Spinal cord (tissue), 10 donors: Measurements from ENCODE around the gene FUOM. TPM values are rescaled to one million over a fixed set of nuclear protein-coding genes. Genes with fewer than 3 reads are reported as not detected.

Experiments used
- DNase-seq, 6 donors: peaks; one replicate each; pipeline versions ENCODE4 v3.0.0 to v3.0.0-alpha.2; 2013 to 2015; ENCODE audit warnings: low spot score in 6 of 6, low read depth in 4 of 6
- H3K27ac ChIP-seq: one replicate; pipeline ENCODE4 v1.5.1; 2013; ENCODE audit warnings: low read depth, low read length, control low read depth
- H3K27me3 ChIP-seq: one replicate; pipeline ENCODE4 v1.6.1; 2013; ENCODE audit warnings: low read length; ENCODE audit not compliant: control insufficient read depth, insufficient read depth
- H3K36me3 ChIP-seq: one replicate; pipeline ENCODE4 v1.6.1; 2013; ENCODE audit warnings: low read length; ENCODE audit not compliant: control insufficient read depth, insufficient read depth
- H3K4me1 ChIP-seq: one replicate; pipeline ENCODE4 v1.6.1; 2013; ENCODE audit warnings: low read length; ENCODE audit not compliant: control insufficient read depth, insufficient read depth
- H3K4me3 ChIP-seq: one replicate; pipeline ENCODE4 v1.5.1; 2013; ENCODE audit warnings: low read depth, low read length, control low read depth
- H3K9me3 ChIP-seq: one replicate; pipeline ENCODE4 v1.6.1; 2013; ENCODE audit warnings: low read length; ENCODE audit not compliant: control insufficient read depth, insufficient read depth
- WGBS: methylation state at CpG from one replicate; pipeline ENCODE4 v1.1.5; 2013; ENCODE audit warnings: missing lambda C conversion rate; ENCODE audit not compliant: insufficient coverage; 5-methylcytosine and 5-hydroxymethylcytosine counted together
- long read RNA-seq, 4 donors: transcript quantifications; one replicate each; lab custom pipeline, GENCODE V29; 2026
- polyA plus RNA-seq, 2 donors: library from polyadenylated mRNA; unstranded; fragments of 120-200 nt; gene quantifications; one replicate each; pipeline ENCODE4 v1.2.1, GENCODE V29; 2013; ENCODE audit not compliant: insufficient read length in 2 of 2
- total RNA-seq, 2 donors: library from RNA; depleted of rRNA in 1 of 2; stranded (reverse); fragments of 120-200 nt in 1 of 2; fragments of >200 nt in 1 of 2; gene quantifications; one replicate each; pipeline versions ENCODE4 v1.2.3 to v1.2.4, GENCODE V29; 2013 to 2014
- donor health status: healthy.

The FUOM gene
- total RNA-seq (10 to 100 TPM in 1 of 2 donors, 1 to 10 TPM in 1; 3.4 to 22.6 TPM), polyA plus RNA-seq (1 to 10 TPM; 7.8 to 7.9 TPM)
- long read RNA-seq, donor 1, transcript FUOM-201 (6 exons, 709 nt), result major isoform, 10 of 11 reads
- long read RNA-seq, donor 1, partial matches to known transcripts, result 0 of 11 reads
- long read RNA-seq, donor 1, other reads (novel, unspliced or antisense), result 0 of 11 reads
- long read RNA-seq, donor 2, result 0 reads
- long read RNA-seq, donor 3, partial matches to known transcripts, result 0 of 2 reads
- long read RNA-seq, donor 3, other reads (novel, unspliced or antisense), result 0 of 2 reads
- long read RNA-seq, donor 4, transcript FUOM-201 (6 exons, 709 nt), result major isoform, 10 of 13 reads
- long read RNA-seq, donor 4, partial matches to known transcripts, result 0 of 13 reads
- long read RNA-seq, donor 4, other reads (novel, unspliced or antisense), result 0 of 13 reads

- H3K27me3 ChIP-seq, result peaks cover 2% of the 10 kb centered on the region
- no peaks in the 10 kb centered on the region for H3K9me3 ChIP-seq
- under 1% methylated on average over 58 of the region's 83 CpGs for WGBS
- H3K4me1 ChIP-seq, result peaks cover 27% of the 10 kb centered on the region
- DNase-seq, result peak in 2 of 6 donors; percentile 40 to 75
- peaks cover 36% of the 10 kb centered on the region for H3K36me3 ChIP-seq
- H3K27ac ChIP-seq, result no peak within 1 kb of the TSS
- H3K4me3 ChIP-seq, result peak within 1 kb of the TSS; percentile 35
Observed at GRCh38 chr10:133357285-133358161, at the start of gene FUOM. Gene FUOM, minus strand, starts transcription at chr10:133358019. Its CDS starts 12 bp downstream, at chr10:133358007.

GRCh38 chr10:133405844-133406527 is 48.2 kb upstream of the FUOM start:
- no peaks in the 10 kb centered on the region for H3K4me1 ChIP-seq
- no peak overlapping the region for H3K4me3 ChIP-seq
- peaks cover 8% of the 10 kb centered on the region for H3K9me3 ChIP-seq
- 96% methylated on average over 6 of the region's 8 CpGs for WGBS
- peaks cover 37% of the 10 kb centered on the region for H3K36me3 ChIP-seq
- no peaks in the 10 kb centered on the region for H3K27me3 ChIP-seq
- no peak for DNase-seq
- no peak overlapping the region for H3K27ac ChIP-seq

GRCh38 chr10:133405272-133405671 is 47.5 kb upstream of the FUOM start:
- Histone ChIP-seq H3K36me3 (peaks cover 39% of the 10 kb centered on the region), H3K4me3 (no peak overlapping the region), H3K27me3 (no peaks in the 10 kb centered on the region), H3K27ac (no peak overlapping the region), H3K9me3 (peaks cover 6% of the 10 kb centered on the region), H3K4me1 (no peaks in the 10 kb centered on the region)
- no peak for DNase-seq
- WGBS, result 71% methylated on average over 1 of the region's 2 CpGs

- Histone ChIP-seq H3K4me3 (no peak overlapping the region), H3K9me3 (peaks cover 5% of the 10 kb centered on the region), H3K27ac (no peak overlapping the region), H3K4me1 (no peaks in the 10 kb centered on the region), H3K36me3 (peaks cover 50% of the 10 kb centered on the region), H3K27me3 (no peaks in the 10 kb centered on the region)
- 92% methylated on average over 5 of the region's 5 CpGs for WGBS
- DNase-seq, result no peak
Observed at GRCh38 chr10:133403784-133404183, 46.0 kb upstream of the FUOM start.

GRCh38 chr10:133403359-133403758 is 45.5 kb upstream of the FUOM start:
- H3K4me1 ChIP-seq, result no peaks in the 10 kb centered on the region
- DNase-seq, result no peak
- WGBS, result 100% methylated on average over 9 of the region's 16 CpGs
- peaks cover 2% of the 10 kb centered on the region for H3K9me3 ChIP-seq
- H3K4me3 ChIP-seq, result no peak overlapping the region
- H3K27ac ChIP-seq, result no peak overlapping the region
- peaks cover 54% of the 10 kb centered on the region for H3K36me3 ChIP-seq
- H3K27me3 ChIP-seq, result no peaks in the 10 kb centered on the region

GRCh38 chr10:133401981-133402725 is 44.3 kb upstream of the FUOM start:
- no peak for DNase-seq
- WGBS, result 96% methylated on average over 16 of the region's 21 CpGs
- Histone ChIP-seq H3K27ac (no peak overlapping the region), H3K4me1 (no peaks in the 10 kb centered on the region), H3K4me3 (no peak overlapping the region), H3K27me3 (no peaks in the 10 kb centered on the region), H3K9me3 (no peaks in the 10 kb centered on the region), H3K36me3 (peaks cover 61% of the 10 kb centered on the region)

GRCh38 chr10:133401500-133401899 is 43.7 kb upstream of the FUOM start:
- DNase-seq, result no peak
- Histone ChIP-seq H3K27me3 (no peaks in the 10 kb centered on the region), H3K9me3 (no peaks in the 10 kb centered on the region), H3K4me3 (no peak overlapping the region), H3K4me1 (no peaks in the 10 kb centered on the region), H3K27ac (no peak overlapping the region), H3K36me3 (peaks cover 64% of the 10 kb centered on the region)
- 92% methylated on average over 10 of the region's 12 CpGs for WGBS

- DNase-seq, result no peak
- no peak overlapping the region for H3K4me3 ChIP-seq
- peaks cover 65% of the 10 kb centered on the region for H3K36me3 ChIP-seq
- no peaks in the 10 kb centered on the region for H3K9me3 ChIP-seq
- no peaks in the 10 kb centered on the region for H3K27me3 ChIP-seq
- no peaks in the 10 kb centered on the region for H3K4me1 ChIP-seq
- 97% methylated on average over 8 of the region's 10 CpGs for WGBS
- no peak overlapping the region for H3K27ac ChIP-seq
Observed at GRCh38 chr10:133400624-133401424, 43.0 kb upstream of the FUOM start.
